Measurements from ENCODE around the gene COA3. TPM values are rescaled to one million over a fixed set of nuclear protein-coding genes. Genes with fewer than 3 reads are reported as not detected.

COA3 gene
- total and polyA plus RNA-seq, 8 donors = 48.1 to 130 (median 68.7) TPM

DNA sequence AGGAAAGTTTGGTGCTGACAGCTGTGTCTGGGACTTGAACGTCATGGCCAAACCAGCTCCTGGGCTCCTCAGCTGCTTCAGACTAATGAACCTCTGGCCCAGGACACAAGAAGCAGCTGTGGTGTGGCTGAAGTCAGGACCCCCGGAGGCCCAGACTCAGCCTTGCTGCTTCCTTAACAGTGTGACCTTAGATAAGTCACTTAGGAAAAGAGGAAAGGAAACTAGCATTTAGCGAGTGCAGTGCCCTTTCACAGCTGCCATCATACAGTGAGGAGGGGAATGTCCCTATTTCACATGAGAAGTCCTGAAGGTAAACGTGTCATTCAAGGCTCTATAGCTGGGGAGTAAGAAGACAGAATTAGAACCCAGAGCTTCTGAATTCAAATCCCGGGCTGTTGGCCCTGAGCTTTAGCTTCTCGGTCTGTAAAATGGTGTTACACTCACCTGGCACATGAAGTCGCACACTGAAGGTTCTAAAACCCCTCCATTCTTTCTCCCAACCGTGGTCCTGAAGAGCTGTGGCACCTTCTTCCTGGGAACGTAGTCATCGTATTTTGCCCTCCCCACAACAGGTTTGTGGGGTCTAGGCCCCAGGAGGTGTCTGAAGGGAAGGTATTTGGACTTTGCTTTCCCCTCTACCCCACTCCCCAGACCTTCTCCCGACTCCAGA is 38.4 kb downstream of the COA3 start:
- ATAC-seq (no peak), DNase-seq (no peak), FAIRE-seq (no peak)
- 58 to 71% methylated on average over 11 of the region's 11 CpGs for WGBS, 2 donors
- Histone ChIP-seq H3K36me3 (no peaks in the 10 kb centered on the region), H3K4me3 (peak overlapping the region in 1 of 4 donors; percentile 55), H3K4me1 (no peaks in the 10 kb centered on the region), H3K27ac (no peak overlapping the region), H3K9me3 (no peaks in the 10 kb centered on the region), H3K27me3 (no peaks in the 10 kb centered on the region)
- TF ChIP-seq, protein P1, sequence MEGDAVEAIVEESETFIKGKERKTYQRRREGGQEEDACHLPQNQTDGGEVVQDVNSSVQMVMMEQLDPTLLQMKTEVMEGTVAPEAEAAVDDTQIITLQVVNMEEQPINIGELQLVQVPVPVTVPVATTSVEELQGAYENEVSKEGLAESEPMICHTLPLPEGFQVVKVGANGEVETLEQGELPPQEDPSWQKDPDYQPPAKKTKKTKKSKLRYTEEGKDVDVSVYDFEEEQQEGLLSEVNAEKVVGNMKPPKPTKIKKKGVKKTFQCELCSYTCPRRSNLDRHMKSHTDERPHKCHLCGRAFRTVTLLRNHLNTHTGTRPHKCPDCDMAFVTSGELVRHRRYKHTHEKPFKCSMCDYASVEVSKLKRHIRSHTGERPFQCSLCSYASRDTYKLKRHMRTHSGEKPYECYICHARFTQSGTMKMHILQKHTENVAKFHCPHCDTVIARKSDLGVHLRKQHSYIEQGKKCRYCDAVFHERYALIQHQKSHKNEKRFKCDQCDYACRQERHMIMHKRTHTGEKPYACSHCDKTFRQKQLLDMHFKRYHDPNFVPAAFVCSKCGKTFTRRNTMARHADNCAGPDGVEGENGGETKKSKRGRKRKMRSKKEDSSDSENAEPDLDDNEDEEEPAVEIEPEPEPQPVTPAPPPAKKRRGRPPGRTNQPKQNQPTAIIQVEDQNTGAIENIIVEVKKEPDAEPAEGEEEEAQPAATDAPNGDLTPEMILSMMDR (IDR thresholded peaks at IDR 0.05) = no peak
- intact Hi-C loops (cut with DNase I) = loop anchor here in 1 of 3 donors (5.0 kb wide), 1 partner anchor 38 kb away; no protein-coding TSS in a partner anchor

DNA sequence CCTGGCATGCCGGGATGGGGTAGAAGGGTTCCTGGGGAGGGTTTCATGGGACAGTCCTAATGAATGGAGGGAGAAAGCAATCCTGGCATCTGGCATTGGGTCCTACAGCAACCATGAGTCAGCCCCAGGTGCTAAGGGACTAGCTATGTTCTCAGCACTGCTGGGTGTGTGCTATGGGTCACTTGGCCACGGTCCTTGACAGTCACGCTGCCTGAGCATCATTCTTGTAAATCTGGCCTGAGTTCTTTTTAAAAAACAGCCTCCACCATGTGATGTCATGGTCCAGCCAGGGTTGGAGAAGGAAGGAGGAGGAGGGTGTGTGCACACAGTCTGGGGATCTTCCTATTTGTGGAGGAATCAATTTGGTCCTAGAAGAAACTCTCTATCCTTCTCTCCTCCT is 43.7 kb downstream of the COA3 start:
- Histone ChIP-seq H3K27me3 (no peaks in the 10 kb centered on the region), H3K4me1 (no peaks in the 10 kb centered on the region), H3K4me3 (no peak overlapping the region), H3K36me3 (no peaks in the 10 kb centered on the region), H3K9me3 (no peaks in the 10 kb centered on the region), H3K27ac (no peak overlapping the region)
- WGBS, 2 donors = 66 to 82% methylated on average over 3 of the region's 3 CpGs
- no peak for DNase-seq
- ATAC-seq = peak in 2 of 4 donors; percentile 41 to 49
- intact Hi-C loops (cut with DNase I) = no loop called here
- no peak for FAIRE-seq
- TF ChIP-seq, protein P1 (IDR thresholded peaks at IDR 0.05) = no peak

DNA sequence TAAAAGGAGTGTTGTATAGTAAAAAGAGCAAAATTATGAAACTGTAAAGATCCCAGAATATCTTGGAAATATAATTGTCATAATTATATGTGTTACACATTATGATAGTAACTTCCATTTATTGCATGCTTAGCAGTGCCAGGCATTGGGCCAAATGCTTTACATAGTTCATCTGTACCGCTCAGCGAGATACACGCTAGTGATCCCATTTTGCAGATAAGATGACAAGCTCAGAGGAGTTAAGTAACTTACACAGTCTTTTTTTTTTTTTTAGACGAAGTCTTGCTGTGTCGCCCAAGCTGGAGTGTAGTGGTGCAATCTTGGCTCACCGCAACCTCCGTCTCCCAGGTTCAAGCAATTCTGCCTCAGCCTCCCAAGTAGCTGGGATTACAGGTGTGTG is 46.9 kb downstream of the COA3 start:
- intact Hi-C loops (cut with DNase I) = no loop called here
- no peak overlapping the region for H3K27ac ChIP-seq
- H3K4me1 ChIP-seq = no peaks in the 10 kb centered on the region
- ATAC-seq = no peak
- TF ChIP-seq, protein P1 (IDR thresholded peaks at IDR 0.05) = no peak
- no peak for FAIRE-seq
- no peaks in the 10 kb centered on the region for H3K27me3 ChIP-seq
- H3K4me3 ChIP-seq = no peak overlapping the region
- WGBS, 2 donors = 62 to 64% methylated on average over 7 of the region's 7 CpGs
- no peaks in the 10 kb centered on the region for H3K36me3 ChIP-seq
- no peak for DNase-seq
- H3K9me3 ChIP-seq = no peaks in the 10 kb centered on the region

DNA sequence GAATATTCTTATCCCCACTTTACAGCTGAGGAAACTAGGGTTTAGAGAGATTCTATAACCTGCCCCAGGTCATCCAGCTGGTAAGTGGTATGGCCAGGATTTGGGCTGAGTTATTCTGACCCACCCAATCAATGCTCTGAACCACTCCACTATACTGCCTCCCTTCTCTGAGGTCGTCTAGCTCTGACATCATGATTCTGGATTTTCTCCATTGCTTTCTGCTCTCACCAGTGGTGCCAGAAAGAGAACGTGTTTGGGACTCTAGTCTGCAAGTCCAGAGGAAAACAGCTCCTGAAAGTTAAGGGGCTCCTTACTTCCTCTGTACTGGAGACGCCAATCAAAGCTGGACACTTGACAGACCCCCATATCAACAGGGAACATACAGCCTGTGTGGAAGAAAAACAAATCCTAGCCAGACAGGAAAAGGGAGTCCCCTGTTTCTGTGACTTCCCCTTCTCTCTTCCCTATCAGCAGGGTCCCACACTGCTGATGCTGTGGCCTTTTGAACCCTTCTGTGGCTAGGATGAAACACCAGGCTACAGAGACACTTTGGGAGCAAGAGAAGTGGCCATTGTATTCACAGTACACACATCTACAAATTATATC is 47.7 kb downstream of the COA3 start:
- 36 to 48% methylated on average over 3 of the region's 3 CpGs for WGBS, 2 donors
- no peak for DNase-seq
- FAIRE-seq = no peak
- H3K36me3 ChIP-seq = no peaks in the 10 kb centered on the region
- H3K9me3 ChIP-seq = no peaks in the 10 kb centered on the region
- intact Hi-C loops (cut with DNase I) = no loop called here
- H3K27ac ChIP-seq = no peak overlapping the region
- no peaks in the 10 kb centered on the region for H3K4me1 ChIP-seq
- H3K4me3 ChIP-seq = no peak overlapping the region
- ATAC-seq = peak in 1 of 4 donors; percentile 60
- H3K27me3 ChIP-seq = no peaks in the 10 kb centered on the region
- TF ChIP-seq, protein P1 (IDR thresholded peaks at IDR 0.05) = no peak

Data from pancreas (tissue), 10 donors.